Measurements from ENCODE around the gene WDR5.

DNA sequence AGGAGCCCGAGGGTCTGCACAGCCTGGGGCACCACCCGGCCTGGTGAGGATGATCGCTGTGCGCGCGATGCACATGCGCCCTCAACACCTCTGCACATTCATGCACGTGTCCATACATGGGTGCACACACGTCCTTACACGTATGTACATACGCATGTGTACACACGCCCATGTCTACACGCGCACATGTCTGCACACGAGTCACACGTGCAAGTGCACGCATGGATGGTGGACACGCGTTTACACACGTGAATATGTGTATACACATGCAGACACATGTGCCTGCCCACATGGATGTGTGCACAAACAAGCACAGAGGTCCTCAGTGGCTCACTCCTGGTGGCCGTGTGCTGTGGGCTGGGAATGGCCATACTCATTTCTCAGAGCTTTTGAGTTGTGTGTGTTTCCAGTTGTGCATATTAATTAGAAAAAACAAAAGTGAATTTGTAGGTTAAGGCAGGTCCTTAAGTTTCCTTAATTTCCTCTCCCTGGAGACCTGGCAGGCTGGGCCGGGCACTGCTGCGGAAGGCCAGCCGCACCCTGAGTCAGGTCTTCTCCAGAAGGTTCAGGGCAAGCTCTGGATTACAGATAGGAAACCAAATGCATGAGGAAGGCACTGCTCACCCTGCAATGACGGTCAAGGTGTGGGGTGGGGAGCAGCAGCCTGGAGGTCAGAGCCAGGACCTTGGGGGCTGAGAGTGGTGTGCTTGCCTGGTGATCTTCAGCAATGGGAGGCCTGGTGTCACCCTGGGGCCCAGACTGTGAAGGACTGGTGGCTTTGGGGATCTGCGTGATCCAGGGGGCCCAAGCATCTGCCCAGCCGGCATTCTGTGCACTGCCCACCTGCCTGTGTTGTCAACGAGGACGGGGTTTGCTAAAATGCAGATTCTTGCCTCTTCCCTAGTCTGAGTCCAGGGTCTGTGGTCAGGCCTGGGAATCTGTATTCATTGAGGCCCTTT is 29.8 kb downstream of the WDR5 start:
- TF ChIP-seq KLF13 (CRISPR knock-in tag; IDR thresholded peaks at IDR 0.05) = no peak
- TF ChIP-seq POLR2AphosphoS5 (IDR thresholded peaks at IDR 0.05; ENCODE audit: low read depth, low read length) = no peak
- no peak for TF ChIP-seq RAD21 (CRISPR knock-in tag; IDR thresholded peaks at IDR 0.05)
- no peak for TF ChIP-seq SRSF1 (optimal IDR thresholded peaks at IDR 0.05; ENCODE audit: low read depth, low read length)
- no peak for TF ChIP-seq ZNF563 (CRISPR knock-in tag; IDR thresholded peaks at IDR 0.05)
- TF ChIP-seq, protein P1, sequence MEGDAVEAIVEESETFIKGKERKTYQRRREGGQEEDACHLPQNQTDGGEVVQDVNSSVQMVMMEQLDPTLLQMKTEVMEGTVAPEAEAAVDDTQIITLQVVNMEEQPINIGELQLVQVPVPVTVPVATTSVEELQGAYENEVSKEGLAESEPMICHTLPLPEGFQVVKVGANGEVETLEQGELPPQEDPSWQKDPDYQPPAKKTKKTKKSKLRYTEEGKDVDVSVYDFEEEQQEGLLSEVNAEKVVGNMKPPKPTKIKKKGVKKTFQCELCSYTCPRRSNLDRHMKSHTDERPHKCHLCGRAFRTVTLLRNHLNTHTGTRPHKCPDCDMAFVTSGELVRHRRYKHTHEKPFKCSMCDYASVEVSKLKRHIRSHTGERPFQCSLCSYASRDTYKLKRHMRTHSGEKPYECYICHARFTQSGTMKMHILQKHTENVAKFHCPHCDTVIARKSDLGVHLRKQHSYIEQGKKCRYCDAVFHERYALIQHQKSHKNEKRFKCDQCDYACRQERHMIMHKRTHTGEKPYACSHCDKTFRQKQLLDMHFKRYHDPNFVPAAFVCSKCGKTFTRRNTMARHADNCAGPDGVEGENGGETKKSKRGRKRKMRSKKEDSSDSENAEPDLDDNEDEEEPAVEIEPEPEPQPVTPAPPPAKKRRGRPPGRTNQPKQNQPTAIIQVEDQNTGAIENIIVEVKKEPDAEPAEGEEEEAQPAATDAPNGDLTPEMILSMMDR (CRISPR knock-in tag; IDR thresholded peaks at IDR 0.05) = no peak
- no peak for TF ChIP-seq ZFP36 (IDR thresholded peaks at IDR 0.05; ENCODE audit: borderline replicate concordance, low read depth, low read length, partially characterized antibody)
- TF ChIP-seq, protein P2, sequence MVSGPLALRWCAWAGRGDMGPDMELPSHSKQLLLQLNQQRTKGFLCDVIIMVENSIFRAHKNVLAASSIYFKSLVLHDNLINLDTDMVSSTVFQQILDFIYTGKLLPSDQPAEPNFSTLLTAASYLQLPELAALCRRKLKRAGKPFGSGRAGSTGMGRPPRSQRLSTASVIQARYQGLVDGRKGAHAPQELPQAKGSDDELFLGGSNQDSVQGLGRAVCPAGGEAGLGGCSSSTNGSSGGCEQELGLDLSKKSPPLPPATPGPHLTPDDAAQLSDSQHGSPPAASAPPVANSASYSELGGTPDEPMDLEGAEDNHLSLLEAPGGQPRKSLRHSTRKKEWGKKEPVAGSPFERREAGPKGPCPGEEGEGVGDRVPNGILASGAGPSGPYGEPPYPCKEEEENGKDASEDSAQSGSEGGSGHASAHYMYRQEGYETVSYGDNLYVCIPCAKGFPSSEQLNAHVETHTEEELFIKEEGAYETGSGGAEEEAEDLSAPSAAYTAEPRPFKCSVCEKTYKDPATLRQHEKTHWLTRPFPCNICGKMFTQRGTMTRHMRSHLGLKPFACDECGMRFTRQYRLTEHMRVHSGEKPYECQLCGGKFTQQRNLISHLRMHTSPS (CRISPR knock-in tag; IDR thresholded peaks at IDR 0.05; ENCODE audit: low read depth) = no peak
- TF ChIP-seq POLR2A (IDR thresholded peaks at IDR 0.05; ENCODE audit: insufficient read depth in 1 of 2, low read depth in 2 of 2, low read length in 2 of 2) = no peak
- no peak for TF ChIP-seq ZFP41 (CRISPR knock-in tag; IDR thresholded peaks at IDR 0.05; ENCODE audit: borderline replicate concordance)
- no peak for TF ChIP-seq ZNF614 (CRISPR knock-in tag; IDR thresholded peaks at IDR 0.05; ENCODE audit: borderline replicate concordance)
- TF ChIP-seq EP300 (IDR thresholded peaks at IDR 0.05; ENCODE audit: low read depth in 2 of 2, low read length in 2 of 2) = no peak
- TF ChIP-seq EP300 (CRISPR knock-in tag; IDR thresholded peaks at IDR 0.05; ENCODE audit: borderline replicate concordance) = no peak; the same call in 1 of the 2 replicates
- TF ChIP-seq, protein P3, sequence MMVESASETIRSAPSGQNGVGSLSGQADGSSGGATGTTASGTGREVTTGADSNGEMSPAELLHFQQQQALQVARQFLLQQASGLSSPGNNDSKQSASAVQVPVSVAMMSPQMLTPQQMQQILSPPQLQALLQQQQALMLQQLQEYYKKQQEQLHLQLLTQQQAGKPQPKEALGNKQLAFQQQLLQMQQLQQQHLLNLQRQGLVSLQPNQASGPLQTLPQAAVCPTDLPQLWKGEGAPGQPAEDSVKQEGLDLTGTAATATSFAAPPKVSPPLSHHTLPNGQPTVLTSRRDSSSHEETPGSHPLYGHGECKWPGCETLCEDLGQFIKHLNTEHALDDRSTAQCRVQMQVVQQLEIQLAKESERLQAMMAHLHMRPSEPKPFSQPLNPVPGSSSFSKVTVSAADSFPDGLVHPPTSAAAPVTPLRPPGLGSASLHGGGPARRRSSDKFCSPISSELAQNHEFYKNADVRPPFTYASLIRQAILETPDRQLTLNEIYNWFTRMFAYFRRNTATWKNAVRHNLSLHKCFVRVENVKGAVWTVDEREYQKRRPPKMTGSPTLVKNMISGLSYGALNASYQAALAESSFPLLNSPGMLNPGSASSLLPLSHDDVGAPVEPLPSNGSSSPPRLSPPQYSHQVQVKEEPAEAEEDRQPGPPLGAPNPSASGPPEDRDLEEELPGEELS (CRISPR knock-in tag; IDR thresholded peaks at IDR 0.05) = no peak
- TF ChIP-seq HDAC2 (CRISPR knock-in tag; IDR thresholded peaks at IDR 0.05) = no peak
